ENCODE results near the gene OR13C2.

OR13C2 gene

GRCh38 chr9:104568868-104569267 is 36.6 kb downstream of the OR13C2 start, which contains the start of gene OR13C8:
TSS of gene OR13C8 (plus strand) at chr9:104569168. CDS start at chr9:104569168, 0 bp downstream.
- no peak within 1 kb of the TSS for H3K4me3 ChIP-seq (ENCODE audit: low read depth, low read length, poor library complexity, severe bottlenecking)
- no peaks in the 10 kb centered on the region for H3K36me3 ChIP-seq (ENCODE audit: insufficient read depth, low read length)
- H3F3A ChIP-seq (ENCODE audit: insufficient read depth, low read length) = no peaks in the 10 kb centered on the region
- no peaks in the 10 kb centered on the region for H3K79me2 ChIP-seq (ENCODE audit: insufficient read depth, low read length)
- no peaks in the 10 kb centered on the region for H3K9me3 ChIP-seq (ENCODE audit: low read length)
- H3K27ac ChIP-seq (ENCODE audit: low read depth, low read length, poor library complexity, severe bottlenecking) = no peak within 1 kb of the TSS
- no peak within 1 kb of the TSS for H2AFZ ChIP-seq (ENCODE audit: low read length)
- TF ChIP-seq CTCF (IDR thresholded peaks at IDR 0.05; ENCODE audit: low read length) (no peak), EZH2 (IDR thresholded peaks at IDR 0.05; ENCODE audit: borderline replicate concordance, low read length) (no peak)
- no peaks in the 10 kb centered on the region for H4K20me1 ChIP-seq (ENCODE audit: insufficient read depth, low read length)
- H3K9me2 ChIP-seq (ENCODE audit: low read depth, low read length) = no peaks in the 10 kb centered on the region
- no peaks in the 10 kb centered on the region for H3K27me3 ChIP-seq (ENCODE audit: insufficient read depth, low read length)
- H3K4me1 ChIP-seq (ENCODE audit: insufficient read depth, low read length, severe bottlenecking) = no peaks in the 10 kb centered on the region
- H3K9ac ChIP-seq (ENCODE audit: low read length) = no peak within 1 kb of the TSS
- no peak within 1 kb of the TSS for H3K4me2 ChIP-seq (ENCODE audit: low read length)

- Histone ChIP-seq H3K36me3 (ENCODE audit: insufficient read depth, low read length) (no peaks in the 10 kb centered on the region), H3K9me2 (ENCODE audit: low read depth, low read length) (no peaks in the 10 kb centered on the region), H3K27me3 (ENCODE audit: insufficient read depth, low read length) (no peaks in the 10 kb centered on the region), H3K79me2 (ENCODE audit: insufficient read depth, low read length) (no peaks in the 10 kb centered on the region), H3K27ac (ENCODE audit: low read depth, low read length, poor library complexity, severe bottlenecking) (no peak overlapping the region), H3K4me3 (ENCODE audit: low read depth, low read length, poor library complexity, severe bottlenecking) (no peak overlapping the region), H4K20me1 (ENCODE audit: insufficient read depth, low read length) (no peaks in the 10 kb centered on the region), H3K9me3 (ENCODE audit: low read length) (no peaks in the 10 kb centered on the region), H2AFZ (ENCODE audit: low read length) (no peak overlapping the region), H3K9ac (ENCODE audit: low read length) (no peak overlapping the region), H3K4me2 (ENCODE audit: low read length) (no peak overlapping the region), H3K4me1 (ENCODE audit: insufficient read depth, low read length, severe bottlenecking) (no peaks in the 10 kb centered on the region), H3F3A (ENCODE audit: insufficient read depth, low read length) (no peaks in the 10 kb centered on the region)
- TF ChIP-seq CTCF (IDR thresholded peaks at IDR 0.05; ENCODE audit: low read length) (no peak), EZH2 (IDR thresholded peaks at IDR 0.05; ENCODE audit: borderline replicate concordance, low read length) (no peak)
These were observed 41.1 kb downstream of the OR13C2 start for GRCh38 chr9:104564358-104564757.

- Histone ChIP-seq H3K9me3 (ENCODE audit: low read length) (no peaks in the 10 kb centered on the region), H3K4me2 (ENCODE audit: low read length) (no peak overlapping the region), H3K27ac (ENCODE audit: low read depth, low read length, poor library complexity, severe bottlenecking) (no peak overlapping the region), H3K9me2 (ENCODE audit: low read depth, low read length) (no peaks in the 10 kb centered on the region), H3K9ac (ENCODE audit: low read length) (no peak overlapping the region), H2AFZ (ENCODE audit: low read length) (no peak overlapping the region), H3K27me3 (ENCODE audit: insufficient read depth, low read length) (no peaks in the 10 kb centered on the region), H3K4me3 (ENCODE audit: low read depth, low read length, poor library complexity, severe bottlenecking) (no peak overlapping the region), H3K4me1 (ENCODE audit: insufficient read depth, low read length, severe bottlenecking) (no peaks in the 10 kb centered on the region), H4K20me1 (ENCODE audit: insufficient read depth, low read length) (no peaks in the 10 kb centered on the region), H3K79me2 (ENCODE audit: insufficient read depth, low read length) (no peaks in the 10 kb centered on the region), H3F3A (ENCODE audit: insufficient read depth, low read length) (no peaks in the 10 kb centered on the region), H3K36me3 (ENCODE audit: insufficient read depth, low read length) (no peaks in the 10 kb centered on the region)
- TF ChIP-seq EZH2 (IDR thresholded peaks at IDR 0.05; ENCODE audit: borderline replicate concordance, low read length) (no peak), CTCF (IDR thresholded peaks at IDR 0.05; ENCODE audit: low read length) (no peak)
These were observed 48.4 kb downstream of the OR13C2 start for GRCh38 chr9:104556830-104557634.

All from OCI-LY1 (cell line).